GM13976 (cell line): ENCODE data around the gene WASF2.

Experiments used
- DNase-seq: peaks from one replicate; pipeline ENCODE4 v3.0.0; 2012; ENCODE audit warnings: low spot score
- in situ Hi-C: fragments of 300-500 bp; cut with MboI; formaldehyde crosslinking; loops from one replicate; pipeline ENCODE4 v1.12.0; 2022; ENCODE audit warnings: low sequenced_read_pairs, mixed read lengths, inconsistent platforms; ENCODE audit not compliant: unreplicated experiment
- TF ChIP-seq, protein P1 (sequence below): IDR thresholded peaks from 2 replicates; pipeline ENCODE4 v1.5.1; 2012; ENCODE audit warnings: borderline replicate concordance, mild to moderate bottlenecking; ENCODE audit not compliant: insufficient read depth; ENCODE audit errors: extremely low read depth, missing control alignments, control extremely low read depth

Gene WASF2

DNA sequence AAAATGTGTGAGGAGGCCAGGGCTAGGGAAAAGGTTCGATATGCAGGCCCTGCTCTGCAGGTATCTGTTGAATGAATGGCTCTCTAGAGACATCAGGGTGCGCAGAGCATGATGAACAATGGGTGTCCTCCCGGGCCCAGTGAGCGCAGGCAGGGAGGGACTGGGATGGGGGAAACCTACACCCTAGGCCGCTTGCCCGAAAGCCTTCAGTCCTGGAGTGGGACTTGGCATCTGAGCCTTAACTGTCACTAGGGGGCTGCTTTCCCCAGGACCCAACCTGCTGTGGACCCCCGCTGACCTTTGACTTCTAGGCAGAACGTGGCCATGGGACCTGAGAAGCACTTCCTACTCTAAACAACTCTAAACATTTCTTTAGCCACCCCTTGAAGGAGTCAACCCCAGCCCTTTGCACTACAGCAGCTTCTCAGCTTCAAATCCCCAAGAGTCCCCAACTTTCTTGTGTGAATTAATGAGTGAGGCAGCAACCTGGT, 122.8 kb downstream of the WASF2 start:
- in situ Hi-C loops, result no loop called here
- DNase-seq, result no peak
- TF ChIP-seq, protein P1, sequence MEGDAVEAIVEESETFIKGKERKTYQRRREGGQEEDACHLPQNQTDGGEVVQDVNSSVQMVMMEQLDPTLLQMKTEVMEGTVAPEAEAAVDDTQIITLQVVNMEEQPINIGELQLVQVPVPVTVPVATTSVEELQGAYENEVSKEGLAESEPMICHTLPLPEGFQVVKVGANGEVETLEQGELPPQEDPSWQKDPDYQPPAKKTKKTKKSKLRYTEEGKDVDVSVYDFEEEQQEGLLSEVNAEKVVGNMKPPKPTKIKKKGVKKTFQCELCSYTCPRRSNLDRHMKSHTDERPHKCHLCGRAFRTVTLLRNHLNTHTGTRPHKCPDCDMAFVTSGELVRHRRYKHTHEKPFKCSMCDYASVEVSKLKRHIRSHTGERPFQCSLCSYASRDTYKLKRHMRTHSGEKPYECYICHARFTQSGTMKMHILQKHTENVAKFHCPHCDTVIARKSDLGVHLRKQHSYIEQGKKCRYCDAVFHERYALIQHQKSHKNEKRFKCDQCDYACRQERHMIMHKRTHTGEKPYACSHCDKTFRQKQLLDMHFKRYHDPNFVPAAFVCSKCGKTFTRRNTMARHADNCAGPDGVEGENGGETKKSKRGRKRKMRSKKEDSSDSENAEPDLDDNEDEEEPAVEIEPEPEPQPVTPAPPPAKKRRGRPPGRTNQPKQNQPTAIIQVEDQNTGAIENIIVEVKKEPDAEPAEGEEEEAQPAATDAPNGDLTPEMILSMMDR, result no peak

DNA sequence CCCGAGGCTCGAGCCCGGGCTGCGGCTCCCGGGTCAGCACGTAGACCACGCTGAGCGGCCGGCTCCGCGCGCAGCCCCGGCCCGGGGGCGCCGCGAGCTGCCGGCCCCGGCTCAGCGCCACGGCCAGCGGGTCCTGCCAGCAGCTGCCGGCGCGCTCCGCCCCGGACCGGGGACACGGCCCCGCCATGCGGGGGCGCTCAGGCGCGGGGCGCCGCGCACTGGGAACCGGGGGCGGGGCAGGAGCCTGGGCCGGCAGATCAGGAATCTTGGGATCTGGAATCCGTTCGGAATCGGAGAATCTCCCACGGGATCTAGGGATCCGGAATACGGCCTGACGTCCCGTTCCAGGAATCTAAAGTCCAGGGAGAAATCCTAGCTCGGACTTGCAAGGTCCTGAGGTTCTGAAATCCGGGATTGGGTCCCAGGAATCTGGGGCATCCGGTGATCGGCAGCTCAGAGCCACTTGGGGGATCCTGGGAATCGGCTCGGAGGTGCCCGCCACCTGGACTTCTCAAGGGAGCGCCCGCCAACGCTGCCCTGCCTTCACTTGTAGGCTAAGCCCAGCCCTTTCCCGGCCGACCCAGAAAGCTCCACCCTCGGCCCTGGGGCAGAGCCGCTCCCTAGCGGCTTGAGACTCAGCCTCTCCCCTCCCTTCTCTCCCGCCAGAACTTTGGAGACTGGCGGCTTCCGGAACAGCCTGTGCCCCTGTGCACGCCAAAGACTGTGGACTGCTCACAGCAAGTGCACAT, 123.4 kb downstream of the WASF2 start, which contains the start of gene MAP3K6:
Gene MAP3K6, minus strand, starts transcription at position 551 of the 749 bp plus-strand sequence. Its CDS starts 364 bp downstream, at position 187.
- TF ChIP-seq, protein P1, result peak; percentile 69
- DNase-seq, result peak; percentile 80
- in situ Hi-C loops, result no loop called here

DNA sequence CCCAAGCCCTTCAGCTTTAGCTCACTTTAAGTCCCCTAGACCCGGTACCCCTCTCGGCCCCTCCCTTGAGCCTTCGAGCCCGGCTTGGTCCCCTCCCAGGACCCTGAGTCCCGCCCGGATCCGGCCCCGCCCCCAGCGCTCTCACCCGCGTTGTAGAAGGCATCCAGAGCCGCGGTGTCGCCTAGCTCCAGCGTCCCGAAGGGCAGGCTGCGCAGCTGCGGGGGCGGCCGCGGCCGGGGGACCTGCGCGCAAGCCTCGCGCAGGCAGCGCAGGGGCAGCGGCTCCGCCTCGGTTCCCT, 123.9 kb downstream of the WASF2 start:
- TF ChIP-seq, protein P1, result no peak
- in situ Hi-C loops, result no loop called here
- peak; percentile 77 for DNase-seq

DNA sequence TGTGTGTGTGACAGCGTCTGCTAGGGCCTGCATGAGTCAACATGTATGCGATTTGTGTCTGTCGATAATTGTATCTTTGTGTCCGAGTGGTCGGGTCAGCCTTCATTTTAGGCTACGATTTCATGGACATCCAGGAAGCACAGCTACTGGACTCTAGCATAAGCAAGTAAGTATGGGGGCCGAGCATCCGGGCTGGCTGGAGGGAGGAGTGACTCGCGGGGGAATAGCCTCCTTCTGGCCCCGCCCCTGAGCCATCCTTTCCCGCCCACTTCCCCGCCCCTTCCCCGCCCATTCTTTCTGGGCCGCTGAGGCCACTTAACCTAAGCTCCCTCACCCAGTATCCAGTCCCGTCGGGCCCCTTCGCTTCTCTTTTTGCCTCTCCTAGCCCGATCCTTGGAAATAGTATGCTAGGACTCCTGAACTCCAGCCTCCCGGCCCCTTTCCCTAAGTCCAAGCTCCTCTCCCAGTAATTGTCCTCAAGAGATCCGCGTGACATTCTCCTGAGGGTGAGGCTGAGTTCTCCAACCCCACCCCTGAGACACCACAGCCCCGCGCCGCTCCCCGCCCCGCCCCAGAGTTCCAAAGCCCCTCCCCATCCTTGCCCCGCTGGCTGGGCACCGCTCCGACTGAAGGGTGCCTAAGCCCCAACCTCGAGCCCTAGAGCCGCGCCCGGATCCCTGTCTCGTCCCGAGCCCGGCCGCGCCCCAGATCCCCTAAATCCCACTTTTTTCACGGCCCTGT, 124.4 kb downstream of the WASF2 start:
- TF ChIP-seq, protein P1, result no peak
- in situ Hi-C loops, result no loop called here
- DNase-seq, result peak; percentile 97

DNA sequence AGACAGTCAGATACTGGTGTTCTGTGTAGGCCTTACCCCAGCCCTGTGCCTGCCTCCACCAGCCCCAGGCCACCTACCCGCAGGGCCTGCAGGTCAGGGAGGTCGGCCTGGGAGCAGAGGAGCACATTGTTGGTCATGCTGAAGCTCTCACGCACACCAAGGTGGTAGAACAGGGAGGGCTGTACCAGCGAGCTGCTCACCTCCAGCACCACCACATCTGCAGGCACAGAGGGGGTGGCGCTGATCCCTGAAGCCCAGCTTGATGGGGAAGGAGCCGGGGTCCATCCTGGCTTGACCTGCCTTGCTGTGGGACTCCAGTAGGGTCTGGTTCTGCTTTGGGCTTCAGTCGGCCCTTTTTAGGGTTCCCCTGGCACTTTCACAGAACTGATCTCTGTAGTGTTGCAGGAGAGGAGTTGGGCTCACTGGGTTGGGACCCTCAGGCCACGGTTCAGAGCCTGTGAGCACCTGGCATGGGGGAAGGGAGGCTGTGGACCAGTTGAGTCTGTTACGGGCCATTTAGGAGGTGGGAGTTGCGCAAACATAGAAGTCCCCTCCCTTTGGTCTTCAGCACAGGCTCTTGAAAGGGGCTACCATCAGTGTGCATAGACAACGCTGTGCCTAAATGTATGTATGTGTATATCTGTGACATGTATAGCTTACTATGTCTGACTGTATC, 125.1 kb downstream of the WASF2 start:
- TF ChIP-seq, protein P1, result no peak
- DNase-seq, result no peak
- in situ Hi-C loops, result no loop called here

DNA sequence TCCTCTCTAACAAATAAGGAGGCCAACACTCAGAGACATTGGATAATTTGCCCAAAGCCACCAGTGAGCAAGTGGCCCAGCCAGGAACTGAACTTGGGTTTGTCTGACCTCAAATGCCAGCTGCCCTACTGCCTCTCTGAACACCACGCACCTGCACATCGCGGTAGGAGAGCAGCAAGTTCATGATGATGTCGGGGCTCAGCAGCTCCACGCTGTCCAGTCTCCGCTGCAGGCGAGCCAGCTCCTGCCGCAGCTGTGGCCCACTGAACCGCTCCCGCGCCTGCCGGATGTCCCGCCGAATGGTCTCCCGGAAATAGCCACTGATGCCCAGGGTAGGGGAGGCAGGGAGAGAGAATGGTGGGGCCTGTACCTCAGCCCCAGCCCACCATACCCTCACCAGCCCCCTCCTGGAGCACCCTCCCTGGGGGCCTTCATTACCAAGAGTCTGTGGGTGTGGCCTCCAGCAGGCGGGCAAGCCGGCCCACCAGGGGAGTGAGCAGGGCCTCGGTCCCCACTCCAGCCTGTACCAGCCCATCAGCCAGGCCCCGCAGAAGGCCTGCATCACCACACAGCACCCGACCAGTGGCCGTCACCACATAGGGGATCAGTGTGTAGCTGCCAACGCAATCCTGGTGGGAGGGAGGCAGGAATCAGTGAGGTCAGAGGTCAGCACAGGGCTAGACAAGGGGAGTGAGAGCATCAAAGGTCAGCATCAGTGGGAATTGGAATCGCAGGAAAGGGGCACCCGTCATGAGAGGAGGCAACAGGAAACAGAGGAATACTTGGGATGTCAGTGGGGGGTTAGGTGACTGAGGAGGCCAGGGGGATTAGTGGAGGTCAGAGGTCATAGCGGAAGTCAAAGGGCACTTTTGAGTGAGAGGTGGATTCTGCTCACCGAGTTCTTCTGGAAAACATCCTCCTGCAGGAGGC, 125.9 kb downstream of the WASF2 start:
- TF ChIP-seq, protein P1, result no peak
- no peak for DNase-seq
- in situ Hi-C loops, result no loop called here
